Natural killer cell (primary cell): ENCODE results near the gene FANCB. TPM values are rescaled to one million over a fixed set of nuclear protein-coding genes. Genes with fewer than 3 reads are reported as not detected.

Source experiments
- ATAC-seq, 3 donors: fragments of 150-1000 bp in 2 of 3; fragments of 200-7000 bp in 1 of 3; cut with Tn5 transposase; 1 replicate in 1 of 3; 2 replicates in 2 of 3; pipeline ENCODE4 v1.10.0; 2021; ENCODE audit warnings: mild to moderate bottlenecking in 2 of 3, moderate library complexity in 2 of 3
- DNase-seq, 2 donors: peaks; one replicate each; pipeline versions ENCODE4 v3.0.0 to v3.0.0-alpha.2; 2013 to 2021; ENCODE audit warnings: mixed read lengths in 1 of 2
- H3K27ac ChIP-seq: one replicate; pipeline ENCODE4 v1.5.1; 2013; ENCODE audit warnings: mild to moderate bottlenecking, low read length
- H3K27me3 ChIP-seq: one replicate; pipeline ENCODE4 v1.6.1; 2013; ENCODE audit warnings: low read length; ENCODE audit not compliant: control insufficient read depth, insufficient read depth
- H3K36me3 ChIP-seq: one replicate; pipeline ENCODE4 v1.6.1; 2013; ENCODE audit warnings: low read length; ENCODE audit not compliant: control insufficient read depth, insufficient read depth
- H3K4me1 ChIP-seq: one replicate; pipeline ENCODE4 v1.6.1; 2013; ENCODE audit warnings: low read length; ENCODE audit not compliant: control insufficient read depth, insufficient read depth
- H3K4me3 ChIP-seq: one replicate; pipeline ENCODE4 v1.5.1; 2013; ENCODE audit warnings: low read length
- H3K9me3 ChIP-seq: one replicate; pipeline ENCODE4 v1.6.1; 2013; ENCODE audit warnings: low read length; ENCODE audit not compliant: control insufficient read depth, insufficient read depth
- H3K27ac Mint-ChIP-seq, 2 donors: one replicate each; pipeline ENCODE4 v1.8.0; 2022; ENCODE audit warnings: mild to moderate bottlenecking in 2 of 2, mixed read lengths in 2 of 2, moderate library complexity in 1 of 2
- H3K27me3 Mint-ChIP-seq, 2 donors: one replicate each; pipeline ENCODE4 v1.8.0; 2022; ENCODE audit warnings: low read depth in 2 of 2, mixed read lengths in 2 of 2
- H3K36me3 Mint-ChIP-seq: one replicate; pipeline ENCODE4 v1.8.0; 2022; ENCODE audit warnings: mixed read lengths
- H3K4me1 Mint-ChIP-seq, 2 donors: one replicate each; pipeline ENCODE4 v1.8.0; 2022; ENCODE audit warnings: mixed read lengths in 2 of 2
- H3K4me3 Mint-ChIP-seq: one replicate; pipeline ENCODE4 v1.8.0; 2022; ENCODE audit warnings: mild to moderate bottlenecking, moderate library complexity, mixed read lengths
- H3K9me3 Mint-ChIP-seq, 2 donors: one replicate each; pipeline ENCODE4 v1.8.0; 2022; ENCODE audit warnings: mixed read lengths in 2 of 2
- CTCF ChIP-seq: fragments of 200-600 bp; IDR thresholded peaks from one replicate; pipeline ENCODE4 v1.8.0; 2022; ENCODE audit warnings: antibody characterized with exemption
- WGBS: methylation state at CpG from one replicate; pipeline ENCODE4 v1.1.7; 2013; ENCODE audit warnings: missing lambda C conversion rate; ENCODE audit not compliant: insufficient coverage; 5-methylcytosine and 5-hydroxymethylcytosine counted together
- intact Hi-C: fragments of 100-400 bp; cut with micrococcal nuclease; formaldehyde crosslinking; loops from one replicate; pipeline ENCODE4 v1.14.2; 2022
- total RNA-seq, 4 donors: library from RNA; stranded (reverse); fragments of 120-200 nt in 1 of 4; gene quantifications; one replicate each; pipeline versions ENCODE4 v1.2.3 to v1.2.4, GENCODE V29; 2013 to 2022

FANCB gene
- total RNA-seq, 3 donors from 2014 or later (not counting 1 experiment from before 2014, with no cell fraction given), result 6.0 to 9.3 (median 7.8) TPM

- Mint-ChIP-seq H3K4me1 (no peaks in the 10 kb centered on the region), H3K27me3 (no peaks in the 10 kb centered on the region)
These were observed 35.7 kb downstream of the FANCB start for GRCh38 chrX:14837155-14837554.

GRCh38 chrX:14832586-14832985, 40.3 kb downstream of the FANCB start:
- intact Hi-C loops, result no loop called here
- no peaks in the 10 kb centered on the region for H3K9me3 Mint-ChIP-seq
- H3K36me3 Mint-ChIP-seq, result no peaks in the 10 kb centered on the region
- Histone ChIP-seq H3K4me3 (no peak overlapping the region), H3K4me1 (no peaks in the 10 kb centered on the region), H3K27ac (no peak overlapping the region), H3K9me3 (no peaks in the 10 kb centered on the region), H3K27me3 (no peaks in the 10 kb centered on the region), H3K36me3 (no peaks in the 10 kb centered on the region)
- DNase-seq (no peak), ATAC-seq (no peak)
- H3K27ac Mint-ChIP-seq, result no peak overlapping the region
- H3K27me3 Mint-ChIP-seq, result no peaks in the 10 kb centered on the region
- H3K4me1 Mint-ChIP-seq, result no peaks in the 10 kb centered on the region
- no peak overlapping the region for H3K4me3 Mint-ChIP-seq
- TF ChIP-seq CTCF, result no peak

More at GRCh38 chrX:14837155-14837554, 35.7 kb downstream of the FANCB start:
- H3K4me3 ChIP-seq, result no peak overlapping the region
- Mint-ChIP-seq H3K4me3 (no peak overlapping the region), H3K27ac (no peak overlapping the region), H3K36me3 (no peaks in the 10 kb centered on the region), H3K9me3 (no peaks in the 10 kb centered on the region)
- no peaks in the 10 kb centered on the region for H3K27me3 ChIP-seq
- no peak for ATAC-seq
- WGBS, result 100% methylated on average over 1 of the region's 2 CpGs
- TF ChIP-seq CTCF, result no peak
- DNase-seq, result no peak
- H3K4me1 ChIP-seq, result no peaks in the 10 kb centered on the region
- intact Hi-C loops, result no loop called here
- H3K9me3 ChIP-seq, result no peaks in the 10 kb centered on the region
- no peaks in the 10 kb centered on the region for H3K36me3 ChIP-seq
- H3K27ac ChIP-seq, result no peak overlapping the region

GRCh38 chrX:14832151-14832550, 40.7 kb downstream of the FANCB start:
- no peak for ATAC-seq
- H3K27me3 Mint-ChIP-seq, result no peaks in the 10 kb centered on the region
- Histone ChIP-seq H3K27ac (no peak overlapping the region), H3K27me3 (no peaks in the 10 kb centered on the region), H3K4me1 (no peaks in the 10 kb centered on the region), H3K9me3 (no peaks in the 10 kb centered on the region), H3K36me3 (no peaks in the 10 kb centered on the region), H3K4me3 (no peak overlapping the region)
- 100% methylated on average over 2 of the region's 2 CpGs for WGBS
- no peak for TF ChIP-seq CTCF
- intact Hi-C loops, result no loop called here
- DNase-seq, result no peak
- H3K4me3 Mint-ChIP-seq, result no peak overlapping the region
- no peak overlapping the region for H3K27ac Mint-ChIP-seq
- no peaks in the 10 kb centered on the region for H3K9me3 Mint-ChIP-seq
- H3K4me1 Mint-ChIP-seq, result no peaks in the 10 kb centered on the region
- no peaks in the 10 kb centered on the region for H3K36me3 Mint-ChIP-seq

- Mint-ChIP-seq H3K36me3 (no peaks in the 10 kb centered on the region), H3K4me3 (no peak overlapping the region), H3K27me3 (peaks cover 3 to 21% of the 10 kb centered on the region in 2 donors), H3K4me1 (no peaks in the 10 kb centered on the region), H3K27ac (no peak overlapping the region), H3K9me3 (peaks cover 0 to 2% of the 10 kb centered on the region in 2 donors)
- intact Hi-C loops, result no loop called here
- no peak overlapping the region for H3K4me3 ChIP-seq
- H3K27me3 ChIP-seq, result no peaks in the 10 kb centered on the region
- H3K4me1 ChIP-seq, result no peaks in the 10 kb centered on the region
- ATAC-seq, result no peak
- no peaks in the 10 kb centered on the region for H3K9me3 ChIP-seq
- 100% methylated on average over 2 of the region's 2 CpGs for WGBS
- H3K27ac ChIP-seq, result no peak overlapping the region
- TF ChIP-seq CTCF, result no peak
- H3K36me3 ChIP-seq, result no peaks in the 10 kb centered on the region
- no peak for DNase-seq
These were observed 43.2 kb downstream of the FANCB start for GRCh38 chrX:14829643-14830042.
